ENCODE data around the gene ARHGEF28.

DNA sequence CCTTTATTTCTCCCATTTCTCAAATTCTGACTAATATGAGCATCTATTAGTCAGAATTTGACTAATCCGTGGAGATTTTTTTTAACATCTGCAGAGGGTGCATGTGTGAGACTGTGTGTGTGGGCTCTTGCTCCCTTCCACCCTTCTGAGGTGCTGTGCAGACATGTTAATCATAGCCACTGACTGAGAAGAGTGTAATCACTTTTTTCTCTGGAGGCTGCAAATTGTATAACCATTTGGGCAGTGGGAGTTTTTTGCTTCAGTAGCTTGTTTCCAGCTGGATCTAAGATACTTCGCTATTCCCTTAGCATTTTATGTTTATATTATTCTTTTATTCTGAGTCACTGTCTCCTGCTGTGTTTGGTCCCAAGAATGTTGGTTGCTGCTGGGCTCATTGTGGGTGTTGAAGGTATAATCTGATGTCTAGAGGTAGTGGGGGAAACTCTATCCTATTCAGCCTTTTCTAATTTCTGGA, 66.2 kb downstream of the ARHGEF28 start:
- TF ChIP-seq ZNF274 (IDR thresholded peaks at IDR 0.05; ENCODE audit: low read depth, low read length): no peak
- TF ChIP-seq YY1 (IDR thresholded peaks at IDR 0.05; ENCODE audit: insufficient read depth, insufficient read length): no peak
- TF ChIP-seq SUZ12 (IDR thresholded peaks at IDR 0.05; ENCODE audit: extremely low read depth, insufficient read depth, insufficient read length): no peak
